Measurements from ENCODE around the gene MRTFA.

Gene MRTFA

DNA sequence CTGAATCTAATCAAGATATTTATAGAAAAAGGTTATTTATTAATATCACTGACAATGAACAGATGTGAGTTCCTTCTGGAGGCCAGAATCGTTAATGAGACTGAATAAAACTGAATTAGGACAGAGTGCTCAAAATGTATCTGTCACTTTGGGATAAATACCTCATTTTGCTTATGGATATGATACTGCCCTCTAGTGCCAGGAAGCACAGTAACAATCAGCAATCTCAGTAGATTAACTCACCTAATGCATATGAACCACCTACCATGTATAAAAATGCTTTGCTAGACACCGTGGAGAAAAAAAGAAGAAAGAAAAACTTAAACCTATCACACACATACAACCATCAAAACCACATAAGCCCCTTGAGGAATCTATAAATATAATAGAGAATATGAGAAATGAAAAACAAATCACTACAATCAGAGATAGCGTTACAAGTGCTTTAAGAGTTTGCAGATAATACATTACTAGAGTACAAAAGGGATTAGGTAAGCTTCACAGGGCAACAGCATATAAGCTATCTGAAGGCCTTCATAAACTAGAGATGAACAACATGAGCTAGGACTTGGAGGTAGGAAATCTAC is 148.8 kb downstream of the MRTFA start:
- ChIA-PET CTCF (interaction anchor here (0.8 to 8.4 kb wide), 32 partner anchors 8 to 412 kb away, joined by 3 to 119 read pairs (median 4); no protein-coding TSS in a partner anchor), POLR2A (no interaction called here)
- DNase-seq (ENCODE audit: extremely low spot score) = peak; percentile 43
- TF ChIP-seq, protein P1, sequence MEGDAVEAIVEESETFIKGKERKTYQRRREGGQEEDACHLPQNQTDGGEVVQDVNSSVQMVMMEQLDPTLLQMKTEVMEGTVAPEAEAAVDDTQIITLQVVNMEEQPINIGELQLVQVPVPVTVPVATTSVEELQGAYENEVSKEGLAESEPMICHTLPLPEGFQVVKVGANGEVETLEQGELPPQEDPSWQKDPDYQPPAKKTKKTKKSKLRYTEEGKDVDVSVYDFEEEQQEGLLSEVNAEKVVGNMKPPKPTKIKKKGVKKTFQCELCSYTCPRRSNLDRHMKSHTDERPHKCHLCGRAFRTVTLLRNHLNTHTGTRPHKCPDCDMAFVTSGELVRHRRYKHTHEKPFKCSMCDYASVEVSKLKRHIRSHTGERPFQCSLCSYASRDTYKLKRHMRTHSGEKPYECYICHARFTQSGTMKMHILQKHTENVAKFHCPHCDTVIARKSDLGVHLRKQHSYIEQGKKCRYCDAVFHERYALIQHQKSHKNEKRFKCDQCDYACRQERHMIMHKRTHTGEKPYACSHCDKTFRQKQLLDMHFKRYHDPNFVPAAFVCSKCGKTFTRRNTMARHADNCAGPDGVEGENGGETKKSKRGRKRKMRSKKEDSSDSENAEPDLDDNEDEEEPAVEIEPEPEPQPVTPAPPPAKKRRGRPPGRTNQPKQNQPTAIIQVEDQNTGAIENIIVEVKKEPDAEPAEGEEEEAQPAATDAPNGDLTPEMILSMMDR (IDR thresholded peaks at IDR 0.05; ENCODE audit: control extremely low read depth, extremely low read depth, low read depth, missing control alignments) = peak; percentile 65

DNA sequence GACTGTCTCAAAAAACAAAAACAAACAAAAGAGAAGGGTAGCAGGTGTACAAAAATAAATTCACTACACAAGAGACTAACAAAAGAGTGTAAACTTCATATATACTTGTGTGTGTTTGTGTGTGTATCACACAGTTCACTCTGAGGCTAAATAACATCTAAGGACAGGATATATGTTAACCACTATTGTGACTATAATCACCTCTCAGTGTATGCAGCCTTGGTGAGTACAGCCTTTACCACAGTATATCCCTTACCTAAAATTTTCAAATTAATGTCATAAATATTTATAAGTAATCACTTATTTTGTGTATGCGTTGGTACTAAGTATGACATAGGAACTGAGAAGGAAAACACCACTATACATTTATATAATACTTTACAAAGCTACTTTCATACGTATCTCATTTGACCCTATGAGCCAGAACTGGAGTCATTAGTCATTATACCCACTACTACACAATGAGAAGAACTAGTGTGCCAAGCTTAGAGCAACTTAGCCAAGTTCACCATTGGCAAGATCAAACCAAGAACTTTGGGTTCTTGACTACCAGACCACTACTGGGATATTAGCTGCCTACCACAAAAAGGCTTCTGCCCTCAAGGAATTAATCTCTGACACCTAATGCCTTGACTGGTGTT is 149.4 kb downstream of the MRTFA start:
- TF ChIP-seq, protein P1 (IDR thresholded peaks at IDR 0.05; ENCODE audit: control extremely low read depth, extremely low read depth, low read depth, missing control alignments) = no peak
- CTCF ChIA-PET = interaction anchor here (0.6 to 8.4 kb wide), 14 partner anchors 11 to 159 kb away, joined by 3 to 119 read pairs (median 6); partner anchors contain the start of gene MRTFA
- POLR2A ChIA-PET = no interaction called here
- no peak for DNase-seq (ENCODE audit: extremely low spot score)

DNA sequence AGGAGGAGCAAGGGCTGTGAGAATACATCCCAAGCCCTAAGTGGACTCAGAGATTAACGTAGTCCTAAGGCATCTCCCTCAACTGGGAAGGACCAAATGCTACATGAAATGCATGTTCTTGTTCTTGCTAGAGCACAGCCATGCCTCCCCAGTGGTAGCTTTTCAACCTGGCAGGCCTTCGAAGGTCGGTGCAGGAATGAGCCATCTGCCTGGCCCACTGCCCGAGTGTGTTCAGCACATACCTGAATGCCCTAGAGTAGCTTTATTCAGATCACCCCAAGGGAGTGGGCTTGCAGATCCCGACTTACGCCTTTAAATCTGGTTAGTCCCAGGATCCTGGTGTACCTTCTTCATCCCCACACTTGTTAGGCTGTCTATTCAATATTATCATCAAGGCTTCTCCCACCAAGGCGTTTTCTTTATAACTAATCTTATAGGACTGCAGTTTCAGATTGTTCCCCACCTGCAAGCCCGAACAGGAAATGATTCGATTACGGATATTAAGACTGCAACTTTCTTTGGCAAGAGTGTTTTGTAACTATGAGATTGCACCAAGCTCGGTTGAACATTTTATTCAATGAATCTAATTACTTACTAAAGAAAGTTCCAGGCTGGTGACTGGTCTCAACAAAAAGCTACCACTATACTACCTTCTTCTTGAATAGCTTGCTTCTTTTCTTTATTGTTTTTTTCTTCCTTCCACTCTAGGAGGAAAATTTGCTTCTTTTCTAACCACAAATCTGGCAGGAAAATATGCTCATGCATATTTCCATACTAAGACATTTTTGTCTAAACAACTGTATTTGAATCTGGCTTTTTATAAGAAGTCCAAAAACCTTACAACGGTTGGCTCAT is 150.5 kb downstream of the MRTFA start:
- TF ChIP-seq, protein P1 (IDR thresholded peaks at IDR 0.05; ENCODE audit: control extremely low read depth, extremely low read depth, low read depth, missing control alignments) = no peak
- DNase-seq (ENCODE audit: extremely low spot score) = no peak
- POLR2A ChIA-PET = no interaction called here
- CTCF ChIA-PET = interaction anchor here (0.6 to 8.4 kb wide), 9 partner anchors 15 to 160 kb away, joined by 3 to 119 read pairs (median 6); partner anchors contain the start of gene MRTFA

DNA sequence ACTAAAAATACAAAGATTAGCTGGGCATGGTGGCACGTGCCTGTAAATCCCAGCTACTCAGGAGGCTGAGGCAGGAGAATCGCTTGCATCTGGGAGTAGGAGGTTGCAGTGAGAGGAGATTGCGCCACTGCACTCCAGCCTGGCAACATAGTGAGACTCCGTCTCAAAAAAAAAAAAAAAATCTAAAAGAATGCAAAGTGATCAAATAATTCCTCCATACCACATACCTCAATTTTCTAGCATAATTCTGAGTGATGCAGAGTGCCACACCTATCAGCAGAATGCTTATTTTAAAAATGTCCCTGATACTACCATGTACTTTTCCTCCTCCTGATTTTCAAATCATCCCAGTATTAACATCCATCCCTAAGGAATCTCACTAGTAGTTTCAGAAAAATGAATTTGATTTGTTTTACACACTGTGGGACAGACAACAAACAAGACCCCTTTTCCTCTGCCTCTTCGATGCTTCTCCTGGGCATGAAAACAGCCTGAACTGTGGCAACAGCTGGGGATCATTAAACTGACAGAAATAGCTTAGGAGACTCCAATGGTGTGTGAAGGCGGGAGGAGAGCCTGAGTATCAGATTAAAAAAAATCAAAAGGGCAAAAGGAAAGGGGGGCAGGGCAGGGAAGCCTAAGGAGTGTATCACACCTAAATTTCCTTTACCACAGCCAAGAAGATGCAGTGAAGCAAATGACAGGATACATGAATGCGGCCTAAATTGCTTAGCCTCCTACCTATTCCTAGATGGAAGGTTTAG is 151.4 kb downstream of the MRTFA start:
- ChIA-PET POLR2A (no interaction called here), CTCF (interaction anchor here (0.6 to 8.4 kb wide), 7 partner anchors 14 to 151 kb away, joined by 3 to 119 read pairs (median 6); partner anchors contain the start of gene MRTFA)
- TF ChIP-seq, protein P1 (IDR thresholded peaks at IDR 0.05; ENCODE audit: control extremely low read depth, extremely low read depth, low read depth, missing control alignments) = no peak
- DNase-seq (ENCODE audit: extremely low spot score) = no peak

DNA sequence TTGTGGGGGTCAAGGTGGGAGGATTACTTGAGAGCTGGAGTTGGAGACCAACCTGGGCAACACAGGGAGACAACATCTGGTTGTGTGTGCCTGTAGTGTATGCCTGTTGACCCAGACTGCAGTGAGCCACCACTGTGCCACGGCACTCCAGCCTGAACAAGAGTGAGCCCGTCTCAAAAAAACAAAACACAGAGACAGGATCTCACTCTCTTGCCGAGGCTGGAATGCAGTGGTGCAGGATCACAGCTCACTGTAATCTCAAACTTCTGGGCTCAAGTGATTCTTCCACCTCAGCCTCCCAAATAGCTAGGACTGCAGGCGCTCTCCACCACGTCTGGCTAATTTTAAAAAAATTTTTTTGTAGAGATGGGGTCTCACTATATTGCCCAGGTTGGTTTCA is 153.6 kb downstream of the MRTFA start:
- DNase-seq (ENCODE audit: extremely low spot score) = no peak
- ChIA-PET POLR2A (no interaction called here), CTCF (interaction anchor here (3.3 to 8.4 kb wide), 2 partner anchors 12 to 46 kb away, joined by 11 to 119 read pairs; no protein-coding TSS in a partner anchor)
- TF ChIP-seq, protein P1 (IDR thresholded peaks at IDR 0.05; ENCODE audit: control extremely low read depth, extremely low read depth, low read depth, missing control alignments) = no peak

Measured in GM10248 (cell line).